Liver (tissue), 9 donors: Measurements from ENCODE around the gene PAPPA. TPM values are rescaled to one million over a fixed set of nuclear protein-coding genes. Genes with fewer than 3 reads are reported as not detected.

ENCODE experiments used
- DNase-seq: peaks from one replicate; pipeline ENCODE4 v3.0.0-alpha.2; 2017; ENCODE audit warnings: low spot score
- H3K27ac ChIP-seq, 2 donors: one replicate each; pipeline ENCODE4 v1.7.0; 2013; ENCODE audit warnings: inconsistent platforms in 2 of 2, low read length in 2 of 2, control low read depth in 1 of 2, low read depth in 1 of 2, mild to moderate bottlenecking in 1 of 2
- H3K27me3 ChIP-seq, 4 donors: one replicate each; pipeline versions ENCODE4 v1.6.1 to v1.7.0; 2013; ENCODE audit warnings: low read length in 3 of 4, inconsistent platforms in 1 of 4, mild to moderate bottlenecking in 1 of 4, moderate library complexity in 1 of 4; ENCODE audit not compliant: control insufficient read depth in 4 of 4, insufficient read depth in 4 of 4
- H3K36me3 ChIP-seq, 4 donors: one replicate each; pipeline versions ENCODE4 v1.6.1 to v1.7.0; 2013; ENCODE audit warnings: low read length in 3 of 4, mild to moderate bottlenecking in 3 of 4, low read depth in 1 of 4, moderate library complexity in 1 of 4; ENCODE audit not compliant: control insufficient read depth in 4 of 4, insufficient read depth in 3 of 4
- H3K4me1 ChIP-seq, 4 donors: one replicate each; pipeline versions ENCODE4 v1.6.1 to v1.7.0; 2013; ENCODE audit warnings: low read length in 3 of 4, mild to moderate bottlenecking in 3 of 4, moderate library complexity in 1 of 4; ENCODE audit not compliant: control insufficient read depth in 4 of 4, insufficient read depth in 4 of 4
- H3K4me3 ChIP-seq, 3 donors: one replicate each; pipeline versions ENCODE4 v1.6.1 to v1.7.0; 2013; ENCODE audit warnings: low read length in 3 of 3, control low read depth in 1 of 3, low read depth in 1 of 3, mild to moderate bottlenecking in 1 of 3
- H3K9ac ChIP-seq, 2 donors: one replicate each; pipeline ENCODE4 v1.7.0; 2013; ENCODE audit warnings: low read length in 2 of 2, mild to moderate bottlenecking in 2 of 2, moderate library complexity in 2 of 2, control low read depth in 1 of 2, low read depth in 1 of 2
- H3K9me3 ChIP-seq, 4 donors: one replicate each; pipeline versions ENCODE4 v1.6.1 to v1.7.0; 2013; ENCODE audit warnings: low read length in 3 of 4; ENCODE audit not compliant: control insufficient read depth in 4 of 4
- ATF3 ChIP-seq: IDR thresholded peaks from 2 replicates; pipeline ENCODE4 v1.6.1; 2016; ENCODE audit warnings: antibody characterized with exemption
- CTCF ChIP-seq: fragments of 150-350 bp; IDR thresholded peaks from 2 replicates; pipeline ENCODE4 v1.5.1; 2017; ENCODE audit warnings: improper control_type of control experiment, low read depth, low read length; ENCODE audit not compliant: missing input control
- EGR1 ChIP-seq, 2 donors: IDR thresholded peaks; 2 replicates each; pipeline ENCODE4 v1.6.1; 2016 to 2018; ENCODE audit warnings: antibody characterized with exemption in 2 of 2, low read depth in 2 of 2
- FOXA1 ChIP-seq: IDR thresholded peaks from 2 replicates; pipeline ENCODE4 v1.6.1; 2016; ENCODE audit warnings: antibody characterized with exemption
- FOXA2 ChIP-seq: IDR thresholded peaks from 2 replicates; pipeline ENCODE4 v1.6.1; 2016; ENCODE audit warnings: antibody characterized with exemption
- GABPA ChIP-seq, 2 donors: IDR thresholded peaks in 1 of 2; conservative IDR thresholded peaks in 1 of 2; 2 replicates each; pipeline ENCODE4 v1.6.1; 2016; ENCODE audit warnings: antibody characterized with exemption in 2 of 2, mild to moderate bottlenecking in 1 of 2, moderate library complexity in 1 of 2
- HNF4A ChIP-seq, 2 donors: conservative IDR thresholded peaks; 2 replicates each; pipeline ENCODE4 v1.6.1; 2016; ENCODE audit warnings: antibody characterized with exemption in 2 of 2, mild to moderate bottlenecking in 2 of 2
- HNF4G ChIP-seq: IDR thresholded peaks from 2 replicates; pipeline ENCODE4 v1.6.1; 2016; ENCODE audit warnings: antibody characterized with exemption
- JUND ChIP-seq, 2 donors: IDR thresholded peaks; 2 replicates each; pipeline ENCODE4 v1.6.1; 2016; ENCODE audit warnings: antibody characterized with exemption in 2 of 2
- MAX ChIP-seq: IDR thresholded peaks from 2 replicates; pipeline ENCODE4 v1.6.1; 2016; ENCODE audit warnings: antibody characterized with exemption
- NR2F2 ChIP-seq: IDR thresholded peaks from 2 replicates; pipeline ENCODE4 v1.6.1; 2016; ENCODE audit warnings: antibody characterized with exemption
- RAD21 ChIP-seq, 2 donors: IDR thresholded peaks; 2 replicates each; pipeline ENCODE4 v1.6.1; 2016; ENCODE audit warnings: antibody characterized with exemption in 2 of 2, mild to moderate bottlenecking in 2 of 2
- RXRA ChIP-seq, 2 donors: IDR thresholded peaks; 2 replicates each; pipeline ENCODE4 v1.6.1; 2017 to 2018; ENCODE audit warnings: antibody characterized with exemption in 2 of 2, mild to moderate bottlenecking in 1 of 2
- SP1 ChIP-seq: IDR thresholded peaks from 2 replicates; pipeline ENCODE4 v1.6.1; 2018; ENCODE audit warnings: antibody characterized with exemption, mild to moderate bottlenecking
- TAF1 ChIP-seq: conservative IDR thresholded peaks from 2 replicates; pipeline ENCODE4 v1.6.1; 2016; ENCODE audit warnings: antibody characterized with exemption, mild to moderate bottlenecking
- YY1 ChIP-seq: IDR thresholded peaks from 2 replicates; pipeline ENCODE4 v1.6.1; 2016; ENCODE audit warnings: antibody characterized with exemption, mild to moderate bottlenecking
- ZBTB33 ChIP-seq: IDR thresholded peaks from 2 replicates; pipeline ENCODE4 v1.6.1; 2016; ENCODE audit warnings: antibody characterized with exemption
- WGBS: extraction: QIAGEN DNeasy Blood & Tissue Kit; methylation state at CpG from one replicate; pipeline ENCODE4 v1.1.7; 2013; 5-methylcytosine and 5-hydroxymethylcytosine counted together
- polyA plus RNA-seq, 2 donors: library from polyadenylated mRNA; stranded (reverse) in 1 of 2; unstranded in 1 of 2; fragments of 200-250 nt in 1 of 2; fragments of >200 nt in 1 of 2; fragmentation: Nextera tagmentation in 1 of 2; extraction: Ambion mirVana in 1 of 2; gene quantifications; one replicate each; pipeline versions ENCODE4 v1.2.1 to v1.2.3, GENCODE V29; 2013 to 2015
- total RNA-seq, 2 donors: library from RNA; depleted of rRNA; stranded (reverse); fragments of >200 nt; gene quantifications; one replicate each; pipeline ENCODE4 v1.2.3, GENCODE V29; 2014
- donor health status: healthy.
- donor health status: healthy.
- donor health status: healthy.
- donor health status: healthy.
- donor health status: healthy.

PAPPA gene
- total and polyA plus RNA-seq, 4 donors, result 0.03 to 0.33 (median 0.20) TPM

GRCh38 chr9:116355153-116355921, 201.7 kb downstream of the PAPPA start:
- H3K27me3 ChIP-seq, result no peaks in the 10 kb centered on the region
- no peak overlapping the region for H3K27ac ChIP-seq
- TF ChIP-seq RAD21 (IDR thresholded peaks at IDR 0.05), result peak in 1 of 2 donors; percentile 9
- TF ChIP-seq MAX, result no peak
- H3K9me3 ChIP-seq, result no peaks in the 10 kb centered on the region
- H3K4me1 ChIP-seq, result no peaks in the 10 kb centered on the region
- no peaks in the 10 kb centered on the region for H3K36me3 ChIP-seq
- 68% methylated on average over 11 of the region's 11 CpGs for WGBS
- no peak for DNase-seq
- H3K4me3 ChIP-seq, result no peak overlapping the region
- no peak overlapping the region for H3K9ac ChIP-seq

GRCh38 chr9:116358251-116358650, 204.7 kb downstream of the PAPPA start:
- DNase-seq, result no peak
- Histone ChIP-seq H3K27ac (no peak overlapping the region), H3K9ac (no peak overlapping the region), H3K4me3 (no peak overlapping the region), H3K4me1 (no peaks in the 10 kb centered on the region), H3K36me3 (no peaks in the 10 kb centered on the region), H3K9me3 (no peaks in the 10 kb centered on the region), H3K27me3 (no peaks in the 10 kb centered on the region)
- TF ChIP-seq YY1, result no peak
- TF ChIP-seq ATF3, result no peak
- no peak for TF ChIP-seq EGR1 (IDR thresholded peaks at IDR 0.05; ENCODE audit: low read depth in 2 of 2)
- TF ChIP-seq NR2F2, result no peak
- 94% methylated on average over 3 of the region's 3 CpGs for WGBS

DNA sequence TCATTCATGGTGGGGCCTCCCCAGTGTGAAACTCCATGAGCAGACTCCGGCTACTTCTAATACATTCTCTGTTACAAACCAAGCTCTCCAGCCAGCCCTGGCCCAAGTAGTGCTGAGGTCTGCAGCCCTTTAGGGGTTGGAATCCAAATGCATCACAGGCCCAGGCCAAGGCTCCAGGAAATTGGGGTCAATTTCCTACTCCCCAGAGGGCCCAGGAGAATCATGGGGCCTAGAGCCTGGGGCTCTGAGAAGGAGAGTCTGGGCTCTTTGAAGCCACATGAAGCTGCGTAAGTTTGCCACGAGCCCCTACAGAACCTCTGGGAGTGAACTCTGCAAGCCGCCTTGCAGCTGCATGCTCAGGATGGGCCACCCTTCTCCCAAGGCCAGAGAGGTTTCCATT, 206.4 kb downstream of the PAPPA start:
- Histone ChIP-seq H3K36me3 (no peaks in the 10 kb centered on the region), H3K27me3 (no peaks in the 10 kb centered on the region), H3K4me3 (no peak overlapping the region), H3K9me3 (no peaks in the 10 kb centered on the region), H3K4me1 (no peaks in the 10 kb centered on the region), H3K9ac (no peak overlapping the region), H3K27ac (no peak overlapping the region)
- DNase-seq, result no peak
- WGBS, result 76% methylated on average over 4 of the region's 4 CpGs
- no peak for TF ChIP-seq FOXA1
- TF ChIP-seq RAD21 (IDR thresholded peaks at IDR 0.05), result no peak
- no peak for TF ChIP-seq SP1
- TF ChIP-seq CTCF, result no peak
- no peak for TF ChIP-seq MAX
- no peak for TF ChIP-seq HNF4A (conservative IDR thresholded peaks at IDR 0.05)
- TF ChIP-seq FOXA2, result no peak
- no peak for TF ChIP-seq YY1
- TF ChIP-seq RXRA (IDR thresholded peaks at IDR 0.05), result no peak
- TF ChIP-seq ZBTB33, result no peak
- TF ChIP-seq GABPA (IDR thresholded peaks at IDR 0.05 in 1 of 2, conservative IDR thresholded peaks at IDR 0.05 in 1 of 2), result no peak
- TF ChIP-seq NR2F2, result no peak
- TF ChIP-seq HNF4G, result no peak
- TF ChIP-seq JUND (IDR thresholded peaks at IDR 0.05), result no peak
- no peak for TF ChIP-seq EGR1 (IDR thresholded peaks at IDR 0.05; ENCODE audit: low read depth in 2 of 2)
- no peak for TF ChIP-seq ATF3
- TF ChIP-seq TAF1, result no peak
